LHCN-M2 (cell line): Measurements from ENCODE around the gene TNS1. TPM values are rescaled to one million over a fixed set of nuclear protein-coding genes. Genes with fewer than 3 reads are reported as not detected.

Experiments
- DNase-seq: peaks from one replicate; pipeline ENCODE4 v3.0.0-alpha.2; 2012; ENCODE audit warnings: low read depth
- total RNA-seq: library from RNA; depleted of rRNA; stranded (reverse); fragments of >200 nt; gene quantifications from 2 replicates; pipeline ENCODE4 v1.2.3, GENCODE V29; 2014

Gene TNS1
- total RNA-seq, 1 experiment from 2014 or later: 53.4 TPM

GRCh38 chr2:217785544-217786045 is 217.2 kb downstream of the TNS1 start:
- DNase-seq: peak; percentile 41

GRCh38 chr2:217784996-217785543 is 217.7 kb downstream of the TNS1 start:
- DNase-seq: no peak

GRCh38 chr2:217783243-217783642 is 219.6 kb downstream of the TNS1 start:
- DNase-seq: no peak

GRCh38 chr2:217777906-217778305 is 224.9 kb downstream of the TNS1 start:
- no peak for DNase-seq

- DNase-seq: no peak
Observed at GRCh38 chr2:217776631-217777030, 226.2 kb downstream of the TNS1 start.

GRCh38 chr2:217775920-217776503 is 226.8 kb downstream of the TNS1 start:
- no peak for DNase-seq

GRCh38 chr2:217774232-217774631 is 228.6 kb downstream of the TNS1 start:
- no peak for DNase-seq

GRCh38 chr2:217773539-217773938 is 229.3 kb downstream of the TNS1 start:
- no peak for DNase-seq

- peak; percentile 65 for DNase-seq
Observed at GRCh38 chr2:217766356-217766755, 236.4 kb downstream of the TNS1 start.

- no peak for DNase-seq
Observed at GRCh38 chr2:217761645-217762277, 241.0 kb downstream of the TNS1 start.

GRCh38 chr2:217759991-217760390 is 242.8 kb downstream of the TNS1 start:
- DNase-seq: no peak

GRCh38 chr2:217757108-217757463 is 245.7 kb downstream of the TNS1 start:
- DNase-seq: no peak

GRCh38 chr2:217756375-217757107 is 246.3 kb downstream of the TNS1 start:
- DNase-seq: peak; percentile 25

GRCh38 chr2:217755027-217755745 is 247.6 kb downstream of the TNS1 start:
- DNase-seq: no peak

GRCh38 chr2:217753460-217754200 is 249.2 kb downstream of the TNS1 start:
- peak; percentile 12 for DNase-seq

- DNase-seq: no peak
Observed at GRCh38 chr2:217752714-217753459, 249.9 kb downstream of the TNS1 start.

- no peak for DNase-seq
Observed at GRCh38 chr2:217751952-217752351, 250.8 kb downstream of the TNS1 start.

- no peak for DNase-seq
Observed at GRCh38 chr2:217751192-217751591, 251.6 kb downstream of the TNS1 start.
